ENCODE results near the gene CMSS1.

Gene CMSS1

DNA sequence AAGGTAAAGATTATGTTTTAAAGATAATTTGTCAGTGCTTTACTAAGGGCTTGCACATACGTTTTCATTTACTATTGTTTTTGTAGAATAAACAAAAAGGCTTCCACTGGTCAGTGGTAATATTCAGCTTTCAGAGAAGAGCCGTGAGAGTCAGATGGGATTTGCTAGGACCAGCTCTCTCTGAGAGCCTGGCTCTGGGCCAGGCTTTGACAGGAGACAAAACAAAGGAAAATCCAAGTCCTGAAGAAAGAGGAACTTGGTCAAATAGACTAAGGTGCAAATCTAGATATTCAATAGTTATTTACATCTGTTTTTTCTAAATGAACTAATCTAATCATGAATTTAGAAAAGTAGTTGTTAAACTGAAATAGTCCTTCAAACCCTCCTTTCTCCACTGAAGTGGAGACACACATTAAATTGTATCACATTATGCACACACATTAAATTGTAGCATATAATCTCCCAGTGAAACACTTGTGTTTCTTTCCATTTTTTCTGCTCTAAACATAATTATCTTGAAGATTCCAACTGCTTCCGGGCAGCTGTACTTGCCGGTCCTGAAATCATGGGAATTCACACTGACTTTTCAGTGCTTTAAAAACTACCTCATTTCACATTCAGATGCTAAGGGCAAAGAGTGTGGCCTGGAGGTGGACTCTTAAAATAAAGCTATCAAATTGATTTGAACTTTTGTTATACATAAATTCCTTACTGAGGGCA lies 351.7 kb downstream of the CMSS1 start (continued):
- TF ChIP-seq, protein P1, sequence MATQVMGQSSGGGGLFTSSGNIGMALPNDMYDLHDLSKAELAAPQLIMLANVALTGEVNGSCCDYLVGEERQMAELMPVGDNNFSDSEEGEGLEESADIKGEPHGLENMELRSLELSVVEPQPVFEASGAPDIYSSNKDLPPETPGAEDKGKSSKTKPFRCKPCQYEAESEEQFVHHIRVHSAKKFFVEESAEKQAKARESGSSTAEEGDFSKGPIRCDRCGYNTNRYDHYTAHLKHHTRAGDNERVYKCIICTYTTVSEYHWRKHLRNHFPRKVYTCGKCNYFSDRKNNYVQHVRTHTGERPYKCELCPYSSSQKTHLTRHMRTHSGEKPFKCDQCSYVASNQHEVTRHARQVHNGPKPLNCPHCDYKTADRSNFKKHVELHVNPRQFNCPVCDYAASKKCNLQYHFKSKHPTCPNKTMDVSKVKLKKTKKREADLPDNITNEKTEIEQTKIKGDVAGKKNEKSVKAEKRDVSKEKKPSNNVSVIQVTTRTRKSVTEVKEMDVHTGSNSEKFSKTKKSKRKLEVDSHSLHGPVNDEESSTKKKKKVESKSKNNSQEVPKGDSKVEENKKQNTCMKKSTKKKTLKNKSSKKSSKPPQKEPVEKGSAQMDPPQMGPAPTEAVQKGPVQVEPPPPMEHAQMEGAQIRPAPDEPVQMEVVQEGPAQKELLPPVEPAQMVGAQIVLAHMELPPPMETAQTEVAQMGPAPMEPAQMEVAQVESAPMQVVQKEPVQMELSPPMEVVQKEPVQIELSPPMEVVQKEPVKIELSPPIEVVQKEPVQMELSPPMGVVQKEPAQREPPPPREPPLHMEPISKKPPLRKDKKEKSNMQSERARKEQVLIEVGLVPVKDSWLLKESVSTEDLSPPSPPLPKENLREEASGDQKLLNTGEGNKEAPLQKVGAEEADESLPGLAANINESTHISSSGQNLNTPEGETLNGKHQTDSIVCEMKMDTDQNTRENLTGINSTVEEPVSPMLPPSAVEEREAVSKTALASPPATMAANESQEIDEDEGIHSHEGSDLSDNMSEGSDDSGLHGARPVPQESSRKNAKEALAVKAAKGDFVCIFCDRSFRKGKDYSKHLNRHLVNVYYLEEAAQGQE (tag by site-specific recombination; IDR thresholded peaks at IDR 0.05): no peak
- TF ChIP-seq ZNF274 (IDR thresholded peaks at IDR 0.05; ENCODE audit: low read length): no peak
- TF ChIP-seq ZNF274 (tag by site-specific recombination; IDR thresholded peaks at IDR 0.05; ENCODE audit: borderline replicate concordance): no peak
- TF ChIP-seq ZNF514 (tag by site-specific recombination; IDR thresholded peaks at IDR 0.05): no peak
- TF ChIP-seq EGR2 (tag by site-specific recombination; IDR thresholded peaks at IDR 0.05; ENCODE audit: low read depth): no peak

DNA sequence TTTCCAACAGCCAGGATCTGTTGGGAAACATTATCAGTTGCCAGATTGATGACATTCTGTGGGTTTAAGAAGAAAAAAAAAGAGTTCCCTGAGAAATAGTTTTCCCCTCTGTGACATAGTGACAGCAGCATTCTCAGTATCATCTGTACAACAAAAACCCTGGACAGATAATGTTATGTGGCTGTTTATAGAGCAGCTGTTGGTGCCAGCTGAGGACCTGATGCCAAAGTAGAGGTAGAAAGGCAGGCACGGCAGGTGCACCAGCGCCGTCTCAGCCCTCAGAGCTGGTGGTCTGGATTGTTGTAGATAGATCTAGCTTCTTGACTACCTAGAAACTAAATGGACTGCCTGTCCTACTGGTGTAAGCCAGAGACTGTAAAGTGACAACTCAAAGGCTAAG lies 352.8 kb downstream of the CMSS1 start:
- Histone ChIP-seq H3K4me1 (ENCODE audit: control insufficient read depth, insufficient read depth, low read length) (no peaks in the 10 kb centered on the region), H3K27ac (ENCODE audit: extremely low read depth, low read depth, low read length) (no peak overlapping the region)
- TF ChIP-seq ZNF114 (tag by site-specific recombination; IDR thresholded peaks at IDR 0.05): no peak
- no peak for TF ChIP-seq ZNF335 (tag by site-specific recombination; conservative IDR thresholded peaks at IDR 0.05)

DNA sequence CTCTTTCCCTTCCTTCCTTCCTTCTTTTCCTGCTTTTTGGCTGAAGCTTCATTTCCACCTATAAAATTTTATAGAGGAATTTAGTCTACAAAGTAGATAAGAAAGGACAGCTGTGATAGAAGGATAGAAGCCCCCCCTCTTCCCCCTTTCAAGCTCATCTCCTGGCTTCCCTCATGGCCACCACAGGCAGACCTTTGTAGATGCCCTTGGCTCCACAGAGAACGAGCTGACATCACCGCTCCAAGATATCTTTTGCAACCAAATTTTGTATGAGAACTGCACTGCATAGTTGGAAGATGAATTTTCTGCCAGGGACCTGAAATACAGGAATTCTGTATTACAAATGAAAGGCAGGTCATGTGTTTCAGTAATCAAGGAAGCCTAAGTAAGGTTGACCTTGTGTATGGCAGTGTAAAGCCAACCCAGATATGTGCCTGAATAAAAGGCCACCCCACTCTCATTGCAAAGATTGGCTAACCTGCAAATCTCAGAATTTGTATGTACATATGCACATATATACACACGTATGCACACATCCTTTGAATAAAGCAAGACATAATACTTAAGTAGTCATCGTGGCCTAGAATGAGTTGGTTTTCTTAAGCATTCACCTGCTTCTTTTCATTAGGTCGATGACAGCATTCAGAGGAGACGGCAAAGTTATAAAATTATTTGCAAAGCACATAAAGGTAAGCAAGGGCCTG lies 353.7 kb downstream of the CMSS1 start:
- POLR2A ChIA-PET: interaction anchor here (0.5 kb wide), 1 partner anchor 22 kb away, joined by 3 read pairs; no protein-coding TSS in a partner anchor
- CTCF ChIA-PET: no interaction called here
- TF ChIP-seq ZNF610 (tag by site-specific recombination; IDR thresholded peaks at IDR 0.05; ENCODE audit: borderline replicate concordance): no peak
- peaks cover 0 to 20% of the 10 kb centered on the region in 2 experiments; a peak in 1 of 3 replicates for H3K36me3 ChIP-seq (ENCODE audit: control insufficient read depth in 2 of 2, insufficient read depth in 1 of 2, low read length in 2 of 2)
- H3K4me1 ChIP-seq (ENCODE audit: control insufficient read depth, insufficient read depth, low read length): no peaks in the 10 kb centered on the region
- H3K9me3 ChIP-seq (ENCODE audit: control insufficient read depth, insufficient read depth, low read depth, low read length): no peaks in the 10 kb centered on the region
- no peak overlapping the region for H3K27ac ChIP-seq (ENCODE audit: extremely low read depth, low read depth, low read length)
- no peak overlapping the region for H3K4me3 ChIP-seq (ENCODE audit: low read depth, low read length)

More for the DNA sequence above, 352.8 kb downstream of the CMSS1 start:
- ChIA-PET CTCF (interaction anchor here (0.6 kb wide), 1 partner anchor 327 kb away, joined by 3 read pairs; no protein-coding TSS in a partner anchor), POLR2A (no interaction called here)
- Histone ChIP-seq H3K9me3 (ENCODE audit: control insufficient read depth, insufficient read depth, low read depth, low read length) (no peaks in the 10 kb centered on the region), H3K4me3 (ENCODE audit: low read depth, low read length) (no peak overlapping the region), H3K36me3 (ENCODE audit: control insufficient read depth in 2 of 2, insufficient read depth in 1 of 2, low read length in 2 of 2) (peaks cover 0 to 13% of the 10 kb centered on the region in 2 experiments; a peak in 1 of 3 replicates)

DNA sequence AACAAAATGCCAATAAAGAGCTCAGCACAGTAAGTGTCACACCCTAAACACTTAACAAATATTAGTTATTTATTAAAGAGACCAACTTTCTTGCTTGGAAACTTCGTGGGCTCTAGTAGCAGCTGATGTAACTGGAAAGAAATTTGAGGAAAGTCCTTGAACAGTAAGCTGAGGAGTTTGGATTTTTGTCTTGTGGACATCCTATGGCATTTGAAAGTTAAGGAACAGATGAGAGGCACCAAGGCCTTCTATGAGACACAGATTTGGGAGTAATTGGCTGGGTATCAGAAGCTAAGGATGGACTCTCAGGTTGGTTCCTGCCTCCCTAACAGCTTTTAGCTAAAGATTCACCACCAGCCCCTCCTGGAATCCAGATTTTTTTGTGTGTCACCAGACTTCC lies 356.3 kb downstream of the CMSS1 start:
- Histone ChIP-seq H3K9me3 (ENCODE audit: control insufficient read depth, insufficient read depth, low read depth, low read length) (no peaks in the 10 kb centered on the region), H3K36me3 (ENCODE audit: control insufficient read depth in 2 of 2, insufficient read depth in 1 of 2, low read length in 2 of 2) (peaks cover 3 to 35% of the 10 kb centered on the region in 2 experiments; a peak in 1 of 3 replicates), H3K4me1 (ENCODE audit: control insufficient read depth, insufficient read depth, low read length) (no peaks in the 10 kb centered on the region), H3K27ac (ENCODE audit: extremely low read depth, low read depth, low read length) (no peak overlapping the region), H3K4me3 (ENCODE audit: low read depth, low read length) (no peak overlapping the region)
- ChIA-PET POLR2A (no interaction called here), CTCF (no interaction called here)
- TF ChIP-seq GLI2 (tag by site-specific recombination; IDR thresholded peaks at IDR 0.05; ENCODE audit: borderline replicate concordance, low read depth): no peak
- no peak for TF ChIP-seq ZNF19 (tag by site-specific recombination; IDR thresholded peaks at IDR 0.05; ENCODE audit: low read depth)
- no peak for TF ChIP-seq ZNF558 (tag by site-specific recombination; IDR thresholded peaks at IDR 0.05)
- no peak for TF ChIP-seq ZNF521 (tag by site-specific recombination; IDR thresholded peaks at IDR 0.05)
- no peak for TF ChIP-seq TCF7L2 (IDR thresholded peaks at IDR 0.05; ENCODE audit: borderline replicate concordance, low read depth, low read length)
